Dedifferentiated amniotic fluid mesenchymal stem cell (primary cell): Measurements from ENCODE around the gene GALNT10.

Source experiments
- DNase-seq: peaks from one replicate; pipeline ENCODE4 v3.0.0-alpha.2; 2016; ENCODE audit errors: extremely low spot score

Gene GALNT10

DNA sequence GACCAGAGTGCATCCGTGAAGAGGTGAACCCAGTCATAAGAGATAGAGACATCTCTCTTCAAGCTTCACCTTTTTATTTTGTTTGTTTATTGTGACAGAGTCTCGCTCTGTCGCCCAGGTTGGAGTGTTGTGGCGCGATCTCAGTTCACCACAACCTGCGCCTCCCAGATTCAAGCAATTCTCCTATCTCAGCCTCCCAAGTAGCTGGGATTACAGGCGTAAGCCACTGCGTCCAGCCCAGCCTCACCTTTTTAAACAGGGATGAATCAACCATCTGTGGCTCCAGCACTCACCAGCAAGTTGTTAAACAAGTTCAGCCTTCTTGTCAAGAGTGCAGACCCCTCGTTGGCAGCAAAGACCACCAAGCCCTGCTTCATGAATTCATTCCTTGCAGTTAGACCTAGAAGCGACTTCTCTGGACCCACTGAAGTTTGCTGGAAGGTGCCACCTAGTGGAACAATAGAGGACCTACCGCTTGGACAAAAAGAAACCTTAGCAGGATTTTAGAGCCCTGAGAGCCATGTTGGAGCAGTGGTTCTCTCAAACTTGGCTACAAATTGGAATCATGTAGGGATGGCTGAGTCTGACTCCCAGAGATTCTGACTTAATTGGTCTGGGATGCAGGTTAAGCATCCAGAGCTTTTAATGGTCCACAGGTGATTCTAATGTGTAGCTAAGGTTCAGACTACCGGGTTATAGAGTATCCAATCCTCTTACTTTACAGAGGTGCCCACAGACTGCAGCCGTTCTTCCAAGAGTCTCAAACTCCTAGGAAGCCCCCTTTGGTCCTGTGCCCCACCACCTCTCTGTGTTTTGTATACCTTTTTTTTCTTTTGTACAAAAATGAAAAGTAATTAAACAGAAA is 10.5 kb upstream of the GALNT10 start:
- DNase-seq: peak; percentile 77

DNA sequence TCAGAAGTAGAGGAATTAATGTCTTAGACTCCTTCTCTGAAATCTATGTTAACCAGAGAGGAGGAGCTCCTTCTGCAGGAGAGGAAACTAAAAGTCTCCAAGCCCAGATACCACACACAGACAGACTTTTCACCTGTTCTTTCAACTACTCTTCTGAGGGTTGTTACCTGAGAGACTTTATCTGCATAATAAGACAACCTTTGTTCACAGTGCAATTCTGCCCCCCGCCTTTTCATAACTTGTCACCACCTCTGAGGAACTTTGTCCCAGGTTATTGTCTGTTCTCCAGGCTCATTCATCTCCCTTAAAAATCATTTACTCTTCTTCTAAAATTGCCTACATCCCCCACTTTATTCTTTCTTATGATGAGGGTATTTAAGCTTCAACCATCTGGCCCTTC is 9.4 kb upstream of the GALNT10 start:
- no peak for DNase-seq

DNA sequence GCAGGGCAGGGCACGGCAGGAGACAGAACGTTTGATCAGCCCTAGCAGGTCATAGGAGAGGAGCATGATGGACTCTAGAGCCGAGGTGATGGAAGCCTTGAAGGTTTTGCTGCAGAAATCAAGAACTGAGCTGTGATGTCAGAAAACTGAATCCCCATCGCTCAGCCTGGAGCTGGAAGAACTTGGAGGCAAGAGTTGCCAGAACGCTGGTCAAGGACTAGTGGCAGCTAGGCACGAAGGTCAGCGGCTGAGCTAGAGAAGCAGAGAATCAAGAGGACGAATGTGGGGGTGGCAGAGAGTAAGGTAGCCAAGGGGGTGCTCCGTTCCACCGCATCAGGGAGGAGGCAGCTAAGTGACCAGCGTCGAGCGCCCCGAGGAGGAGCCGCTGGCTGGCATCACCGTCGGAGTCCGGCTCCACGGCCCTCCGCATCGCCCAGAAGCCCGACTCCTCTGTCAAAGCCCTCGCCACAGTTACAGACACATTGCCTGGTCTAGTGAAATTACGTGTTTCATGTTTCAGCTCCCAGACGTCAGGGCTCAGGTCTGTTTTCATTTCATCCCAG is 1.2 kb upstream of the GALNT10 start:
- DNase-seq: peak; percentile 46

- DNase-seq: peak; percentile 76
Measured at GRCh38 chr5:154189819-154190594, 526 bp upstream of the GALNT10 start.

GRCh38 chr5:154191467-154192261 is 1.1 kb downstream of the GALNT10 start:
- no peak for DNase-seq

GRCh38 chr5:154193283-154193682 is 2.8 kb downstream of the GALNT10 start:
- DNase-seq: no peak

DNA sequence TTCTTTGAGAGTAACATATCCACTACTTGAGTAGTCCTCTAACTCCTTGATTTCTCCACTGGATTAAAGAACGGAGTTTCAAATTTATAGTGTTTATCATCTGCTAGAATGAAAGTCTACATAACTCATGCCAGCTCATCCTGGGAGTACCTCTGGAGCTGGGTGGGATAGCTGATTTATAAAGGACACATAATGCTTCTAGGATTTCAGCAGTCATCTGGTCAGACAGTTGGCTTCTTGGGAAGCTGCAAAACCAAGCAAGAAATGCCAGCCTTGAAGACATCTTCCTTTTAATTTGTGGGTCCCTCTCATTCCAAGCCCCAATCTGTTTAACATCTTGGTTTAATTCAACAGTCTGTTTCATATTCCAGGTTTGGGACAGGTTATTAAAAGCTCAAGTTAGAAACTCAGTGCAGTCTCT is 3.2 kb downstream of the GALNT10 start:
- DNase-seq: no peak

DNA sequence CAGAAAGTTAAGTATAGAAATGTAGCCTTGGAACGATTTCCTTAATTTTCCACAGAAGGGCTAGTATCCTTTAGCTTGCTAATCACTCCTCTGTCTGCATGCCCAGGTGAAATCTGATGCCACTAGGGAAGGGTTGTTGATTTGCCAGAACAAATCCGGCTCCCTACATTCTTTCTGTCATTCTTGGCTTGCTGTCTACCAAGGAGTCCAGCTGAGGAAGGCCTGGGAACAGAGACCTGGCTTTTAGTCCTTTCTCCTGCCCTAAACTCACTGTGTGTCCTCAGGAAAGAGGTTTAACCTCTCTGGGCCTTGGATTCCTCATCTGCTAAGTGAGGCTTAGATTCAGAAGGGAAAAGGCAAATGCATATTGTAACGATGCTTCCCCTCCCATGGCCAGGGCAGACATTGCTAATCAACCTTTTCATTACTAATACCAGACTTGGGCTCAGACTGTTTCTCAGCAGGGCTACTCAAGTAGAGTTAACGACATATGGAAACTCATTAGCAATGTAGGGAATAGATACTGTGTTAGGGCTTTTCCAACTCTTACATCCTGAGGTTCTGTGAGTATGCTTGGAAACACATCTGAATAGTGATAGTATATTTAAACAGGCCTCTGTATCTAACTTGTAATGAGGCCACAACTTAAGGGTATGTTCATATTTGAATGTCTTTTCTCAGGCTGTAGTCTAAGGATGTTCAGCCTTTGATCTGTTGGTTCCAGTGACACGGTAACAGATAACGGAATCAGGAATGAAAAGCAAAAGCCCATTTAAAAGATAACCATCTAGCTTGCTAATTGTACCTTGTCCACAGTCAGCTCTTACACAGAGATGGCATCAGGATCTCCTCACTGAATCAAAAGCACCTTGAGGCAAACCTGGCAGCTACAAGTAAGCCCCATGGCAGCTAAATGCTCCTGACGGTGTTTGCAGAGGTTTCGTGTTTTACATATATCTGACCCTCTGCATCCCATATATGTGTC is 4.1 kb downstream of the GALNT10 start:
- peak; percentile 79 for DNase-seq

- DNase-seq: no peak
Measured at GRCh38 chr5:154196281-154196680, 5.7 kb downstream of the GALNT10 start.

- peak; percentile 51 for DNase-seq
Measured at GRCh38 chr5:154196955-154197652, 6.6 kb downstream of the GALNT10 start.

DNA sequence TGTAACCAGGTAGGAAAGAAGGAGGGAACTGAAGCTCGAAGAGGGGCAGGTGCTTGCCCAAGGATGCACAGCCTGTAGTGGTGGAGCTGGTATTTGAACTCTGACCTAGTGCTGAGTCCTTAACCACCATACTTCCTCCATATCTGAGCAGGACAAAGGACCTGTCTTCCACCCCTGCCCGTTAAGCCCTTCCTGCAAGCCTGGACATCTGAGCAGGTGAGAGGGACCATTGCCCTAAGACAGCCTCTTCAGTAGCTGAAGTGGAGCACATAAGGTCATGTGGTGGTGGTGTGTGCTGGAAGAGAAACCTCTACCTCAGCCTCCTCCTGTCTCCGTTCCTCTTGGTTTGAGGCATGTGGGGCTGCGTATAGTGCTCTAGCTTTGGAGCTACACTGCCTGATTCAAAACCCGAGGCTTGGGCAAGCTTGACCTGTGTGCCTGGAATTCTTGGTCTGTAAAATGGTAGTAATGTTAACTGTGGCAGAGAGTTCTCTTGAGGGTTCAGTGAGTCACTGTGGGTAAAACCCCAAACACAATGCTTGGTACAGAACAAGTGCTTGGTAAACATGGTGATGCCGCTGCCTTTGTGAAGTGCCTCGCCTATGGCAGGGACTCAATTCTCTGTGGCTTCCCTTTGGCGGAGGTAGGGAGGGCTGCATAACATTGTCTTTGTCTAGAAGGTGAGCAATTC is 7.4 kb downstream of the GALNT10 start:
- DNase-seq: no peak

DNA sequence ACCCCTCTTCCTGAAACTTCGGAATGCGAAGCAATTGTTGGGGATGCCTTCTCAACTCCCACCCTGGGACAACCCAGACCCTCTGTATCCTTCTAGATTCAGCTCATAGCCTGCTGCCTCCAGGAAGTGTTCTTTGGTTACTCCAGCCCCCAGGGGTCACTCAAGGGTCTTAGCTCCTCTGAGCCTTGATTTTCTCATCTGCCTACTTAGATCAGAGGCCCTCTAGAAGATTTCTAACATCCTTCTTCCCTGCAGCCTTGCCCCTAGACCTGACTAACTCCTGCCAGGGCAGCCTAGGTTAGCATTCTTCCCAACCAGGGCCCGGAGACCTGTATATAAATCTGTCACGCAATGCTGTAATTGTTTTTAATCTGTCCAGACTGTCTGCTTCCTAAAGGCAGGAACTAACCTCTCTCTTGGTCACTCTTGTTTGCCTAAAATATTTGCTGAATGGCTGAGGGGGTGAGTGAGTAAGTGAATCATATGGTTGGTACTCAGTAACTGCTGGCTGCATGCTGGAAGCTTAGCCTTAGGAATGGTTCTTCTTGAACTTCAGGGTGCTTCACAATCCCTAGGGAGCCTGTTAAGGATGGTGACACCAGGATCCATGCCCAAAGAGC is 8.2 kb downstream of the GALNT10 start:
- peak; percentile 64 for DNase-seq

DNA sequence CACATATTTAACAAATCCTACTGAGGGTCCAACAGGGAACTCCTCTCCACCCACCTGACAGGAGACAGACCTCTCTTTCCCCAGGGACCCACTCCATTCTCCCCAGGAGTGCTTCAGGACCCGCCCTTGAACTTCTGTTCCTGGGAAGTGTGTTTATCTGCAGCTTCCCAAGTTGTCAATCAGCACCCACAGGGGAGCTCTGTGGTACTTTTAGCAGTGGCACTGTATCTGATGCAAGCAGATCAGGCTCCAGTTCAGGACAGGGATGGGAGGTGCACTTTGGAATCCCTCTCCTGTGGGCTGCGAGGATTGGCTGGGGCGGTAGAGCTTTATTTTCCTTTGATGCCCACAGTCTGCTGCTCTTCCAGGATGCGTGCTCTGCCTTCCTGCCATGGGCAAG is 8.7 kb downstream of the GALNT10 start:
- no peak for DNase-seq

- DNase-seq: no peak
Measured at GRCh38 chr5:154199671-154200220, 9.2 kb downstream of the GALNT10 start.

GRCh38 chr5:154200221-154200620 is 9.7 kb downstream of the GALNT10 start:
- DNase-seq: no peak

DNA sequence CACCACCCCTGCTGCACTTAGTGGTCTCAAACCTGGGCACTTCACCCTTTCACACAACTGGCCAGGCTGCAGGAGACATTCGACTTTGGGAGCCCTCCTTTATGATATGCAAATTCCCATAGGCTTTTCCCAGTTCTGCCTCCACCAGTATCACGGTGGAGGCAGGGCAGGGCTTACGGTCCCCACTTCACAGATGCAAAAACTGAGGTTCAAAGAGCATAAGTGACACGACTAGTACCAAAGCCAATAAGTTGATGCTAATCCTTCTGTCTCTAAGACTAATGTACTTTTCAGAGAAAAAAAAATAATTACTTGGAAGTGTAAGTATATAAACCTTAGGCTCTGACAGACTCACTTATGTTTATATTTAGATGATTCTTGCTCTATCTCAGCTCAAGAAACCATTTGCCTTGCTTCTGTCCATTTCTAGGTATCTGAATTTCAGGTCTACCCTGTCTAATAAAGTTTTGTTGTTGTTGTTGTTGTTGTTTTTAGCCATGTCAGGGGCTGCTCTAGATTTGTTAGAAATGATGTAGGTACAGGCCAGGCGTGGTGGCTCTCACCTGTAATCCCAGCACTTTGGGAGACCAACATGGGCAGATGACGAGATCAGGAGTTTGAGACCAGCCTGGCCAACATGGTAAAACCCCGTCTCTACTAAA is 10.7 kb downstream of the GALNT10 start:
- no peak for DNase-seq

DNA sequence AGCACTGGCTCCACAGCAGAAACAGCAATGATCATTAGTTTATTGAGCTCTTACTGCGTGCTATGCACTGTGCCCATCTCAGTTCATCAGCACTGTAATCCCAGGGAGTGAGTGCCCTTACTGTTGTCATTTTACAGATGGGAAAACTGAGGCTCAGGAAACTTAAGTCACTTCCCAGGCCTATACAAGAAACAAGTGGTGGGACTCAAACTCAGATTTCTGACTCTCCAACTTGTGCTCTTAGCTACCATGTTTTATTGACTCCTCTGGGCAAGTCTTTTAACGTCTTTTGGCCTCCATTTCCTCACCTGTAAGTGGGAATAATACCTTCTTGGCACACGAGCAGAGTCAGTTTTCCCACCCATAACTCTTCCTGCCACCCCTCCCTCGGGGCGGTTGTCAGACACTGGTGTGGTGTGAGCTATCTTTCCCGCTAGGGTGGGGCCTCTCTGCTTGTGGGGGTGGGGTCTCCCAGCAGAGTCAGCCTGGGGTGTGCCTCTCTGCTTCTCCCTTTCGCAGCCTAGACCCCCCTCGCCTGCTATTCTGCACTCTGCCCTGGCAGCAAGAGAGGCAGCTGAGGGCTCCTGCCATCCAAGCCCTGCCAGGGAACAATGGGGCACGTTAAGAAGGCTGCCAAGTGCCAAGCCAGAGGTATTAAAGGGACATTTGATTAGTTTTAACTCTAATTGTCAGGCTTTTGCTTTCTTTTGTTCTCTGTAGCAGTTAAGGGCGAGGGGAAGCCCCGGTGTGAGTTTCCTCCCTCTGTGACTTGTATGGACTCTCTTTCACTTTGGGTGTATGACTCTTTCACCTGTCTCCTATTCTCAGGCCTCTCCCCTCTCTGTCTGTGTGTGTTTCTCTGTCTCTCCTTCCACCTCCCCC is 12.1 kb downstream of the GALNT10 start:
- no peak for DNase-seq
